Prostate gland (tissue), 2 donors: Measurements from ENCODE around the gene ATP1B2.

Experiments used
- POLR2A ChIP-seq: fragments of 450-650 bp; IDR thresholded peaks from one replicate; pipeline ENCODE4 v1.6.1; 2016; ENCODE audit warnings: antibody characterized with exemption, mild to moderate bottlenecking
- POLR2AphosphoS5 ChIP-seq: sonication (generic); formaldehyde crosslinking; IDR thresholded peaks from one replicate; pipeline ENCODE4 v1.6.1; 2017; ENCODE audit warnings: antibody characterized with exemption
- TF ChIP-seq, protein P1 (sequence below), 4 experiments: fragments of 200-600 bp in 2 of 4; fragments of 450-650 bp in 2 of 4; sonication (generic) in 2 of 4; IDR thresholded peaks; 1 replicate in 3 of 4; 2 replicates in 1 of 4; pipeline ENCODE4 v1.5.1; 2016 to 2019; ENCODE audit warnings: antibody characterized with exemption in 4 of 4, mild to moderate bottlenecking in 2 of 4, moderate library complexity in 2 of 4

DNA sequence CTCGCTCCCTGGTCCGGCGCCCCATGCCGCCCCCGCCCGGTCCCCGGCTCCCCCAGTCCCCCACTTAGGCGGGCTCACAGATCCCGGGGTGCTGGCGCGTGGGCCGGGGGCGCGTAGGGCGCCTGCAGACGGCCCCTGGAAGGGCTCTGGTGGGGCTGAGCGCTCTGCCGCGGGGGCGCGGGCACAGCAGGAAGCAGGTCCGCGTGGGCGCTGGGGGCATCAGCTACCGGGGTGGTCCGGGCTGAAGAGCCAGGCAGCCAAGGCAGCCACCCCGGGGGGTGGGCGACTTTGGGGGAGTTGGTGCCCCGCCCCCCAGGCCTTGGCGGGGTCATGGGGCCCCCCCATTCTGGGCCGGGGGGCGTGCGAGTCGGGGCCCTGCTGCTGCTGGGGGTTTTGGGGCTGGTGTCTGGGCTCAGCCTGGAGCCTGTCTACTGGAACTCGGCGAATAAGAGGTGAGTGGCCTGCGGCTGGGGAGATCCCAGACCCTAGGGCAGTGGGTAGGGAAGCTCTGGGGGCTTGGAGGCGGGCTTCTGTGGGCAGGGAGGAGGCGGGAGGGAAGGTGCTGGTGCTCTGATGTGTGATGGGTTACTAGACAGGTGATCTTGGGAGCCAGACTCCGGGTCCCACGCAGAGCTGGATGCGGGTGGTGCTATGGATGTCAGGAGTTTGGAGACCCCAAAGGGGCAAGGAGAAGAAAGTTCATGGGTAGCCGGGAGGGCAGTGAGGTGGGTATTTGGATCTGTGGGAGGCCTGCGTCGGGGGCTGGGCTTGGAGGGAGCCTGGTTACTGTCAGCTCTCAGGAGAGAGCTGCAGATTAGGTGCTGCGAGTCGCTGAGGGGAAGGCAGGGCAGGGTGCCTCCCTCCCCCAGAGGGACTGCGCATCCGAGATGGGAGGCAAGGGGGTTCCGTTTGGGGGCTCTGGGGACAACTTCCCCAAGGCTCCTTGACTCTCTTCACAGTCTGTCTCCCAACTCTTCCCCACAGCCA lies 54.8 kb downstream of the ATP1B2 start:
- no peak for TF ChIP-seq POLR2A
- TF ChIP-seq, protein P1, sequence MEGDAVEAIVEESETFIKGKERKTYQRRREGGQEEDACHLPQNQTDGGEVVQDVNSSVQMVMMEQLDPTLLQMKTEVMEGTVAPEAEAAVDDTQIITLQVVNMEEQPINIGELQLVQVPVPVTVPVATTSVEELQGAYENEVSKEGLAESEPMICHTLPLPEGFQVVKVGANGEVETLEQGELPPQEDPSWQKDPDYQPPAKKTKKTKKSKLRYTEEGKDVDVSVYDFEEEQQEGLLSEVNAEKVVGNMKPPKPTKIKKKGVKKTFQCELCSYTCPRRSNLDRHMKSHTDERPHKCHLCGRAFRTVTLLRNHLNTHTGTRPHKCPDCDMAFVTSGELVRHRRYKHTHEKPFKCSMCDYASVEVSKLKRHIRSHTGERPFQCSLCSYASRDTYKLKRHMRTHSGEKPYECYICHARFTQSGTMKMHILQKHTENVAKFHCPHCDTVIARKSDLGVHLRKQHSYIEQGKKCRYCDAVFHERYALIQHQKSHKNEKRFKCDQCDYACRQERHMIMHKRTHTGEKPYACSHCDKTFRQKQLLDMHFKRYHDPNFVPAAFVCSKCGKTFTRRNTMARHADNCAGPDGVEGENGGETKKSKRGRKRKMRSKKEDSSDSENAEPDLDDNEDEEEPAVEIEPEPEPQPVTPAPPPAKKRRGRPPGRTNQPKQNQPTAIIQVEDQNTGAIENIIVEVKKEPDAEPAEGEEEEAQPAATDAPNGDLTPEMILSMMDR (IDR thresholded peaks at IDR 0.05): no peak
- TF ChIP-seq POLR2AphosphoS5: no peak
